ENCODE measurements around the gene CDKN3.

- TF ChIP-seq CTCF (conservative IDR thresholded peaks at IDR 0.05; ENCODE audit: low read length) (no peak), EZH2phosphoT487 (IDR thresholded peaks at IDR 0.05; ENCODE audit: borderline replicate concordance) (no peak)
Observed at GRCh38 chr14:54410215-54410614, 13.4 kb downstream of the CDKN3 start.

Data from Loucy (cell line).